Osteoblast (primary cell): ENCODE measurements around the gene DLG1. TPM values are rescaled to one million over a fixed set of nuclear protein-coding genes. Genes with fewer than 3 reads are reported as not detected.

ENCODE experiments used
- DNase-seq: peaks from one replicate; pipeline ENCODE4 v3.0.0; 2011; ENCODE audit warnings: low spot score, mixed read lengths; ENCODE audit not compliant: insufficient read length; ENCODE audit errors: missing footprints
- H2AFZ ChIP-seq: 2 replicates; pipeline ENCODE4 v1.6.0; 2011; ENCODE audit warnings: mild to moderate bottlenecking, low read length
- H3K27ac ChIP-seq: 2 replicates; pipeline ENCODE4 v1.5.1; 2011; ENCODE audit warnings: mild to moderate bottlenecking, low read depth, low read length, moderate library complexity
- H3K27me3 ChIP-seq: 2 replicates; pipeline ENCODE4 v1.6.0; 2012; ENCODE audit warnings: mild to moderate bottlenecking, control low read depth, inconsistent platforms, low read length, moderate library complexity; ENCODE audit not compliant: insufficient read depth
- H3K36me3 ChIP-seq: 2 replicates; pipeline ENCODE4 v1.5.1; 2011; ENCODE audit warnings: mild to moderate bottlenecking, low read length, control low read depth, moderate library complexity; ENCODE audit not compliant: insufficient read depth
- H3K4me1 ChIP-seq: 2 replicates; pipeline ENCODE4 v1.5.1; 2011; ENCODE audit warnings: mild to moderate bottlenecking, low read length, control low read depth, moderate library complexity; ENCODE audit not compliant: insufficient read depth
- H3K4me2 ChIP-seq: 2 replicates; pipeline ENCODE4 v1.6.0; 2011; ENCODE audit warnings: mild to moderate bottlenecking, low read length; ENCODE audit not compliant: insufficient read depth
- H3K4me3 ChIP-seq: fragments of 200-600 bp; sonication (generic); 3 replicates; pipeline ENCODE4 v1.5.1; 2012; ENCODE audit warnings: mild to moderate bottlenecking, low read length, inconsistent platforms; ENCODE audit not compliant: insufficient read depth
- H3K79me2 ChIP-seq: 2 replicates; pipeline ENCODE4 v1.6.0; 2012; ENCODE audit warnings: mild to moderate bottlenecking, low read length, control low read depth, inconsistent platforms; ENCODE audit not compliant: insufficient read depth
- H3K9me3 ChIP-seq: 2 replicates; pipeline ENCODE4 v1.5.1; 2011; ENCODE audit warnings: low read depth, low read length, control low read depth
- H4K20me1 ChIP-seq: 2 replicates; pipeline ENCODE4 v1.6.0; 2012; ENCODE audit warnings: mild to moderate bottlenecking, low read length, control low read depth; ENCODE audit not compliant: insufficient read depth
- total RNA-seq: library from RNA; depleted of rRNA; stranded (reverse); fragments of >200 nt; gene quantifications from 2 replicates; pipeline ENCODE4 v1.2.3, GENCODE V29; 2012
- TF ChIP-seq, protein P1 (sequence below): IDR thresholded peaks from 2 replicates; pipeline ENCODE4 v1.5.1; 2011; ENCODE audit warnings: mild to moderate bottlenecking, low read depth, low read length, moderate library complexity; ENCODE audit errors: extremely low read depth

The DLG1 gene
- total RNA-seq, 1 donor = 79.3 TPM

DNA sequence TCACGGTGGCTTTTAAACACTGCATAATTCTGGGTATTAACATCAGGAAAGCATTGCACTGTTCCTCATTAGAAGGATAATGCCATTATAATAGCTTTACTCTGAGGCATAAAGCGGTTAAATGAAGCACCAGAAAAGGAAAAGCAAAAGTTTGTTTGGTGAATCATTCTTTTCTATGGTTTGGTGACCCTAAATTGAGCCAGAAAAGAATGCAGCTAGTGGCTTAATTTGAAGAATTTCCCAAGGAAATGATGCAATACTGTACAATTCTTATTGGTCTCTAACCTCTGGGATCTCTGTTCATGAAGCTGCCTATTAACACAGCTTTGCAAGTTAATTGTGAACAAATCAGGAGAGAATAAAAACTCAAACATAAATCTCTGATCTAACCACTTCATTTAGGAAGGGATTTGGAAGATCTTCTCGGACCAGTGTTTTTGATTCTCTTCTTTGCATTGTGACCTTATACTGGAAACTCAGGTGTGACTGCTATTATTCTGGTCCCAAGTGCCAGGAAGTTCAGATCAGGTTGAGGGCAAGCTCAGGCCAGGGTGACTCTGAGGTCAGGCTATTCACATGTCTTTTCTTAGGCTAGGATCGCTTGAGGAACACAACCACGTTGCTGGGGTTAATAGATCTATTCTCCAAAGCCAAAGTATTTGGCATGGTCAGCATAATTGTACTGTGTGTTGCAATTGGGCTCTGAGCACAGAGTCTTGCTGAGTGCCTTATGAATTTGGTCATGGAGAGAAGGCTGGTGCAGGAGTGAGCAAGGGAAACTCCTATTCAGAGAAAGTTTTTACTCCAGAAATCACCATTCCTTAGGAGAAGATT lies 11.3 kb upstream of the DLG1 start:
- TF ChIP-seq, protein P1, sequence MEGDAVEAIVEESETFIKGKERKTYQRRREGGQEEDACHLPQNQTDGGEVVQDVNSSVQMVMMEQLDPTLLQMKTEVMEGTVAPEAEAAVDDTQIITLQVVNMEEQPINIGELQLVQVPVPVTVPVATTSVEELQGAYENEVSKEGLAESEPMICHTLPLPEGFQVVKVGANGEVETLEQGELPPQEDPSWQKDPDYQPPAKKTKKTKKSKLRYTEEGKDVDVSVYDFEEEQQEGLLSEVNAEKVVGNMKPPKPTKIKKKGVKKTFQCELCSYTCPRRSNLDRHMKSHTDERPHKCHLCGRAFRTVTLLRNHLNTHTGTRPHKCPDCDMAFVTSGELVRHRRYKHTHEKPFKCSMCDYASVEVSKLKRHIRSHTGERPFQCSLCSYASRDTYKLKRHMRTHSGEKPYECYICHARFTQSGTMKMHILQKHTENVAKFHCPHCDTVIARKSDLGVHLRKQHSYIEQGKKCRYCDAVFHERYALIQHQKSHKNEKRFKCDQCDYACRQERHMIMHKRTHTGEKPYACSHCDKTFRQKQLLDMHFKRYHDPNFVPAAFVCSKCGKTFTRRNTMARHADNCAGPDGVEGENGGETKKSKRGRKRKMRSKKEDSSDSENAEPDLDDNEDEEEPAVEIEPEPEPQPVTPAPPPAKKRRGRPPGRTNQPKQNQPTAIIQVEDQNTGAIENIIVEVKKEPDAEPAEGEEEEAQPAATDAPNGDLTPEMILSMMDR = no peak
- Histone ChIP-seq H3K4me2 (peak overlapping the region; percentile 75), H4K20me1 (no peaks in the 10 kb centered on the region), H2AFZ (no peak overlapping the region), H3K27ac (peak overlapping the region; percentile 100), H3K36me3 (no peaks in the 10 kb centered on the region), H3K4me3 (peak overlapping the region; percentile 44), H3K27me3 (no peaks in the 10 kb centered on the region), H3K9me3 (no peaks in the 10 kb centered on the region), H3K79me2 (no peaks in the 10 kb centered on the region), H3K4me1 (peaks cover 44% of the 10 kb centered on the region)
- DNase-seq = peak; percentile 74

GRCh38 chr3:197308591-197308990 lies 10.2 kb upstream of the DLG1 start:
- Histone ChIP-seq H3K27ac (peak overlapping the region; percentile 100), H3K4me2 (peak overlapping the region; percentile 75), H3K9me3 (no peaks in the 10 kb centered on the region), H3K36me3 (no peaks in the 10 kb centered on the region), H4K20me1 (no peaks in the 10 kb centered on the region), H3K4me3 (peak overlapping the region; percentile 28), H3K4me1 (peaks cover 51% of the 10 kb centered on the region), H2AFZ (peak overlapping the region; percentile 27), H3K79me2 (no peaks in the 10 kb centered on the region), H3K27me3 (no peaks in the 10 kb centered on the region)
- DNase-seq = no peak
- TF ChIP-seq, protein P1 = no peak

DNA sequence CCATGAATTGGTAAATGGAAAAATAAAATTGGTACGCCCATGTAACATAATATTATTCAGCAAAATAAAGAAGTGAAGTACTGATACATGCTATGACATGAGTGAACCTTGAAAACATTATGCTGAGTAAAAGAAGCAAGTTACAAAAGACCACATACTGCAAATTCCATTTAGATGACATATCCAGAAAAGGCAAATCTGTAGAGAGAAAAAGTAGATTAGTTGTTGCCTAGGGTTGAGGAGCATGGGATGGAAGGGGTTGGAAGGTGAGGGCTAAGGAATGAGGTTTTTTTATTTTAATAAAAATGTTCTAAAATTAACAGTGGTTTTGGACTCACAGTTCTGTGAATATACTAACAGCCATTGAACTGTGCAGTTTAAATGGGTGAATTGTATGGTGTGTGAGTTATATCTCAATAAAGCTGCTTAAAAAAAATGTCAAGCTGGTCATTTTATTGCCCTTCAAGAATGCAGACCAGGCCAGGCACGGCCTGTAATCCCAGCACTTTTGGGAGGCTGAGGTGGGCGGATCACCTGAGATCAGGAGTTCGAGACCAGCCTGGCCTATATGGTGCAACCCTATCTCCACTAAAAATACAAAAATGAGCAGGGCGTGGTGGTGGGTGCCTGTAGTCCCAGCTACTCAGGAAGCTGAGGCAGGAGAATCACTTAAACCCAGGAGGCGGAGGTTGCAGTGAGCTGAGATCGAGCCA lies 8.1 kb upstream of the DLG1 start:
- TF ChIP-seq, protein P1 = no peak
- Histone ChIP-seq H4K20me1 (no peaks in the 10 kb centered on the region), H3K4me1 (peaks cover 65% of the 10 kb centered on the region), H3K4me3 (no peak overlapping the region), H3K36me3 (no peaks in the 10 kb centered on the region), H2AFZ (no peak overlapping the region), H3K27me3 (no peaks in the 10 kb centered on the region), H3K9me3 (no peaks in the 10 kb centered on the region), H3K4me2 (peak overlapping the region; percentile 50), H3K27ac (peak overlapping the region; percentile 85), H3K79me2 (no peaks in the 10 kb centered on the region)
- no peak for DNase-seq

DNA sequence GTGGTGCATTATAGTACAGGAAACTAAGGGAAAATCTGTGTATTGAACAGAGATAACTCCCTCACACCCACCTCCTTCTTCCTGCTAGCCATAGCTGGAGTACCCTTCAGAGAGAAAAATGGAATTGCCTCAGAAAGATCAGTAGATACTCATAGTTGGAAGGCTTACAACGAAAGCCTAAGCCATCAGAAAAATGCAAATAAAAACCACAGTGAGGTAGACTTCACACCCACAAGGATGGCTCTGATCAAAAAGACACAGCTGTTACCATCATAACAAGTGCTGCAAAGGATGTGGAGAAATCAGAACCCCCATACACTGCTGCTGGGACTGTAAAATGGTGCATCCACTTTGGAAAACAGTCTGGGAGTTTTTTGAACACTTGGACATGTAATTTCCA lies 7.4 kb upstream of the DLG1 start:
- Histone ChIP-seq H3K4me3 (peak overlapping the region; percentile 5), H3K36me3 (no peaks in the 10 kb centered on the region), H3K9me3 (no peaks in the 10 kb centered on the region), H3K27me3 (no peaks in the 10 kb centered on the region), H3K79me2 (no peaks in the 10 kb centered on the region), H3K4me2 (peak overlapping the region; percentile 50), H2AFZ (no peak overlapping the region), H4K20me1 (no peaks in the 10 kb centered on the region), H3K4me1 (peaks cover 65% of the 10 kb centered on the region), H3K27ac (peak overlapping the region; percentile 85)
- TF ChIP-seq, protein P1 = no peak
- DNase-seq = no peak
